ENCODE results near the gene PRPF38A. TPM values are rescaled to one million over a fixed set of nuclear protein-coding genes. Genes with fewer than 3 reads are reported as not detected.

The PRPF38A gene
- polyA plus RNA-seq, 1 of the 3 experiments (the other 2 are of a cell fraction), result 24.3 TPM

GRCh38 chr1:52357397-52357796, 47.0 kb upstream of the PRPF38A start:
- H3K79me2 ChIP-seq (ENCODE audit: insufficient read depth), result peaks cover 9% of the 10 kb centered on the region; the same call in 1 of the 2 replicates
- H3K9me2 ChIP-seq, result no peaks in the 10 kb centered on the region
- 95% methylated on average over 4 of the region's 9 CpGs for WGBS (ENCODE audit: low lambda C conversion rate)
- TF ChIP-seq USF2 (IDR thresholded peaks at IDR 0.05; ENCODE audit: borderline replicate concordance, low read depth, low read length) (no peak), NRF1 (IDR thresholded peaks at IDR 0.05; ENCODE audit: low read depth, low read length) (no peak), SIN3A (IDR thresholded peaks at IDR 0.05; ENCODE audit: borderline replicate concordance, low read depth, low read length) (no peak), MAX (IDR thresholded peaks at IDR 0.05; ENCODE audit: low read depth) (no peak), FOXJ3 (CRISPR knock-in tag; IDR thresholded peaks at IDR 0.05) (no peak)
- ChIA-PET POLR2A (interaction anchor here (0.5 kb wide), 1 partner anchor 302 kb away, joined by 3 read pairs; the partner anchor contains the start of gene TXNDC12), CTCF (interaction anchor here (1.0 to 1.5 kb wide), 2 partner anchors 9 to 230 kb away, joined by 3 to 4 read pairs; no protein-coding TSS in a partner anchor)
- no peaks in the 10 kb centered on the region for H3K9me3 ChIP-seq
- H3K27me3 ChIP-seq (ENCODE audit: insufficient read depth), result no peaks in the 10 kb centered on the region
- no peak overlapping the region for H3K4me2 ChIP-seq
- no peak overlapping the region for H2AFZ ChIP-seq (ENCODE audit: low read depth)
- no peak overlapping the region for H3K27ac ChIP-seq (ENCODE audit: low read depth in 2 of 2, low read length in 1 of 2)
- no peaks in the 10 kb centered on the region for H4K20me1 ChIP-seq (ENCODE audit: insufficient read depth)
- H3K4me3 ChIP-seq (ENCODE audit: low read depth in 2 of 2, low read length in 1 of 2), result no peak overlapping the region
- peaks cover 17 to 99% of the 10 kb centered on the region in 2 experiments for H3K36me3 ChIP-seq (replicated peaks in 1 of 2; ENCODE audit: control insufficient read depth in 1 of 2, insufficient read depth in 2 of 2, low read length in 1 of 2)
- DNase-seq, result no peak
- H3K4me1 ChIP-seq (ENCODE audit: control insufficient read depth in 1 of 2, insufficient read depth in 2 of 2, low read depth in 1 of 2, low read length in 1 of 2), result no peaks in the 10 kb centered on the region
- no peak overlapping the region for H3K9ac ChIP-seq
- no peaks in the 10 kb centered on the region for H3F3A ChIP-seq (replicated peaks; ENCODE audit: insufficient read depth)

DNA sequence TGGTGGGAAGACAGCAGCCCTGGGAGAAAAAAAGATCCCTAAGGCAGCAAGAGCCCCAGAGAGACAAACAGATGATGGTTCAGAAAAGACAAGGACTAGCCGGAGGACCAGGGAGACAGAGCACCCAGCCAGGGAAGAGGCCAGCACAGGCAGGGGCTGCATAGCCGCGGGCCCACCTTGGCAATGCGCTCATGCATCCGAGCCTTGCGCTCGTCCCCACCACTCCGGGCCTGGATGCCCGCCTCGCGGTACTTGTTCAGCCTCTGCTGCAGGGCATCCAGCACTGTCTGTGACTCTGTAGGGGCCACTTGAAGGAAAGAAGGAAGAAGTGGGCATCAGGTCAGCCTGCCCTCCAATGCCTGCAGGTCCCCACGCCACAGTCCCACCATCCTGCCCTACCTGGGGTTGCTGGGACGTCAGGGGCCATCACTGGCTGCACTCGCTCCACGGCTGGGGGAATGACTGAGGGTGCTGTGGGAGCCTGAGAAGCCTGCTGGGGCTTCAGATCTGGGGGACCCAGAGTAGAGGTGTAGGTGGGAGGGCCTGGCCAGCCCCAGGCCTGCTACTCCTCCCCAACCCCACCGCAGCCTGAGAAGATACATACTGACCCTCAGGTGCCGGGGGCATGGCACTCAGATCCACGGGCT, 45.4 kb upstream of the PRPF38A start:
- ChIA-PET POLR2A (interaction anchor here (0.8 kb wide), 1 partner anchor 8 kb away, joined by 3 read pairs; no protein-coding TSS in a partner anchor), CTCF (interaction anchor here (2.4 kb wide), 1 partner anchor 8 kb away, joined by 9 read pairs; no protein-coding TSS in a partner anchor)
- Histone ChIP-seq H3K79me2 (ENCODE audit: insufficient read depth) (peaks cover 25% of the 10 kb centered on the region), H3K9ac (no peak overlapping the region), H3F3A (replicated peaks; ENCODE audit: insufficient read depth) (no peaks in the 10 kb centered on the region), H3K36me3 (replicated peaks in 1 of 2; ENCODE audit: control insufficient read depth in 1 of 2, insufficient read depth in 2 of 2, low read length in 1 of 2) (peaks cover 20 to 89% of the 10 kb centered on the region in 2 experiments), H4K20me1 (ENCODE audit: insufficient read depth) (no peaks in the 10 kb centered on the region), H3K4me2 (no peak overlapping the region), H3K27me3 (ENCODE audit: insufficient read depth) (no peaks in the 10 kb centered on the region), H3K27ac (ENCODE audit: low read depth in 2 of 2, low read length in 1 of 2) (no peak overlapping the region), H3K4me1 (ENCODE audit: control insufficient read depth in 1 of 2, insufficient read depth in 2 of 2, low read depth in 1 of 2, low read length in 1 of 2) (no peaks in the 10 kb centered on the region; a peak in 1 of 4 replicates), H3K9me3 (no peaks in the 10 kb centered on the region), H2AFZ (ENCODE audit: low read depth) (no peak overlapping the region), H3K9me2 (no peaks in the 10 kb centered on the region), H3K4me3 (ENCODE audit: low read depth in 2 of 2, low read length in 1 of 2) (no peak overlapping the region)
- TF ChIP-seq, protein P1, sequence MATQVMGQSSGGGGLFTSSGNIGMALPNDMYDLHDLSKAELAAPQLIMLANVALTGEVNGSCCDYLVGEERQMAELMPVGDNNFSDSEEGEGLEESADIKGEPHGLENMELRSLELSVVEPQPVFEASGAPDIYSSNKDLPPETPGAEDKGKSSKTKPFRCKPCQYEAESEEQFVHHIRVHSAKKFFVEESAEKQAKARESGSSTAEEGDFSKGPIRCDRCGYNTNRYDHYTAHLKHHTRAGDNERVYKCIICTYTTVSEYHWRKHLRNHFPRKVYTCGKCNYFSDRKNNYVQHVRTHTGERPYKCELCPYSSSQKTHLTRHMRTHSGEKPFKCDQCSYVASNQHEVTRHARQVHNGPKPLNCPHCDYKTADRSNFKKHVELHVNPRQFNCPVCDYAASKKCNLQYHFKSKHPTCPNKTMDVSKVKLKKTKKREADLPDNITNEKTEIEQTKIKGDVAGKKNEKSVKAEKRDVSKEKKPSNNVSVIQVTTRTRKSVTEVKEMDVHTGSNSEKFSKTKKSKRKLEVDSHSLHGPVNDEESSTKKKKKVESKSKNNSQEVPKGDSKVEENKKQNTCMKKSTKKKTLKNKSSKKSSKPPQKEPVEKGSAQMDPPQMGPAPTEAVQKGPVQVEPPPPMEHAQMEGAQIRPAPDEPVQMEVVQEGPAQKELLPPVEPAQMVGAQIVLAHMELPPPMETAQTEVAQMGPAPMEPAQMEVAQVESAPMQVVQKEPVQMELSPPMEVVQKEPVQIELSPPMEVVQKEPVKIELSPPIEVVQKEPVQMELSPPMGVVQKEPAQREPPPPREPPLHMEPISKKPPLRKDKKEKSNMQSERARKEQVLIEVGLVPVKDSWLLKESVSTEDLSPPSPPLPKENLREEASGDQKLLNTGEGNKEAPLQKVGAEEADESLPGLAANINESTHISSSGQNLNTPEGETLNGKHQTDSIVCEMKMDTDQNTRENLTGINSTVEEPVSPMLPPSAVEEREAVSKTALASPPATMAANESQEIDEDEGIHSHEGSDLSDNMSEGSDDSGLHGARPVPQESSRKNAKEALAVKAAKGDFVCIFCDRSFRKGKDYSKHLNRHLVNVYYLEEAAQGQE (IDR thresholded peaks at IDR 0.05; ENCODE audit: low read depth, low read length), result no peak
- TF ChIP-seq, protein P2, sequence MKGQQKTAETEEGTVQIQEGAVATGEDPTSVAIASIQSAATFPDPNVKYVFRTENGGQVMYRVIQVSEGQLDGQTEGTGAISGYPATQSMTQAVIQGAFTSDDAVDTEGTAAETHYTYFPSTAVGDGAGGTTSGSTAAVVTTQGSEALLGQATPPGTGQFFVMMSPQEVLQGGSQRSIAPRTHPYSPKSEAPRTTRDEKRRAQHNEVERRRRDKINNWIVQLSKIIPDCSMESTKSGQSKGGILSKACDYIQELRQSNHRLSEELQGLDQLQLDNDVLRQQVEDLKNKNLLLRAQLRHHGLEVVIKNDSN (IDR thresholded peaks at IDR 0.05; ENCODE audit: borderline replicate concordance, low read depth), result no peak
- no peak for TF ChIP-seq POLR2AphosphoS5 (IDR thresholded peaks at IDR 0.05; ENCODE audit: low read depth, low read length)
- no peak for TF ChIP-seq GABPA (IDR thresholded peaks at IDR 0.05; ENCODE audit: low read depth)
- TF ChIP-seq NFIC (IDR thresholded peaks at IDR 0.05; ENCODE audit: borderline replicate concordance), result no peak
- no peak for TF ChIP-seq RAD21 (IDR thresholded peaks at IDR 0.05; ENCODE audit: low read length)
- TF ChIP-seq RCOR1 (IDR thresholded peaks at IDR 0.05; ENCODE audit: low read length), result no peak
- no peak for TF ChIP-seq MEF2A (IDR thresholded peaks at IDR 0.05; ENCODE audit: borderline replicate concordance, low read depth)
- no peak for TF ChIP-seq MXI1 (IDR thresholded peaks at IDR 0.05; ENCODE audit: low read depth, low read length)
- TF ChIP-seq SIN3A (IDR thresholded peaks at IDR 0.05; ENCODE audit: borderline replicate concordance, low read depth, low read length), result no peak
- TF ChIP-seq, protein P3, sequence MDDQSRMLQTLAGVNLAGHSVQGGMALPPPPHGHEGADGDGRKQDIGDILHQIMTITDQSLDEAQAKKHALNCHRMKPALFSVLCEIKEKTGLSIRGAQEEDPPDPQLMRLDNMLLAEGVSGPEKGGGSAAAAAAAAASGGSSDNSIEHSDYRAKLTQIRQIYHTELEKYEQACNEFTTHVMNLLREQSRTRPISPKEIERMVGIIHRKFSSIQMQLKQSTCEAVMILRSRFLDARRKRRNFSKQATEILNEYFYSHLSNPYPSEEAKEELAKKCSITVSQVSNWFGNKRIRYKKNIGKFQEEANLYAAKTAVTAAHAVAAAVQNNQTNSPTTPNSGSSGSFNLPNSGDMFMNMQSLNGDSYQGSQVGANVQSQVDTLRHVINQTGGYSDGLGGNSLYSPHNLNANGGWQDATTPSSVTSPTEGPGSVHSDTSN (IDR thresholded peaks at IDR 0.05), result no peak
- no peak for TF ChIP-seq RXRA (IDR thresholded peaks at IDR 0.05; ENCODE audit: borderline replicate concordance, low read depth)
- TF ChIP-seq CHD2 (IDR thresholded peaks at IDR 0.05; ENCODE audit: low read length, partially characterized antibody), result no peak
- TF ChIP-seq EP300 (IDR thresholded peaks at IDR 0.05; ENCODE audit: borderline replicate concordance in 1 of 2, low read depth in 1 of 2, low read length in 1 of 2), result no peak
- 94% methylated on average over 11 of the region's 18 CpGs for WGBS (ENCODE audit: low lambda C conversion rate)
- DNase-seq, result no peak

All from SK-N-SH (cell line).